ENCODE data around the gene JADE1. TPM values are rescaled to one million over a fixed set of nuclear protein-coding genes. Genes with fewer than 3 reads are reported as not detected.

JADE1 gene
- total and polyA plus RNA-seq, 2 of the 13 experiments (the other 11 are each of a cell fraction or from before 2014, with no cell fraction given), result 5.4 to 19.3 TPM

GRCh38 chr4:128810871-128811570 is 1.5 kb downstream of the JADE1 start (continued):
- TF ChIP-seq ZNF407 (CRISPR knock-in tag; IDR thresholded peaks at IDR 0.05; ENCODE audit: not compliant biosample characterization) (peak; percentile 61), MTERF4 (CRISPR knock-in tag; IDR thresholded peaks at IDR 0.05) (0 out of 2 replicates have a peak, but pooled peaks have one; percentile 24), CENPBD1 (CRISPR knock-in tag; IDR thresholded peaks at IDR 0.05; ENCODE audit: borderline replicate concordance, low read depth) (no peak), ZNF709 (CRISPR knock-in tag; IDR thresholded peaks at IDR 0.05) (no peak), MLX (CRISPR knock-in tag; IDR thresholded peaks at IDR 0.05) (peak; percentile 53; the same call in 1 of the 2 replicates), EED (CRISPR knock-in tag; IDR thresholded peaks at IDR 0.05) (0 out of 2 replicates have a peak, but pooled peaks have one; percentile 40), PRPF4 (IDR thresholded peaks at IDR 0.05; ENCODE audit: low read depth, low read length, poor library complexity, severe bottlenecking) (no peak), ZNF761 (CRISPR knock-in tag; conservative IDR thresholded peaks at IDR 0.05) (no peak), ISX (CRISPR knock-in tag; conservative IDR thresholded peaks at IDR 0.05) (no peak), PLSCR1 (CRISPR knock-in tag; IDR thresholded peaks at IDR 0.05; ENCODE audit: borderline replicate concordance) (no peak), SAP130 (CRISPR knock-in tag; IDR thresholded peaks at IDR 0.05; ENCODE audit: low read depth) (peak; percentile 86), ZEB1 (IDR thresholded peaks at IDR 0.05; ENCODE audit: insufficient replicate concordance, low read depth) (no peak), ZFP41 (CRISPR knock-in tag; IDR thresholded peaks at IDR 0.05; ENCODE audit: borderline replicate concordance) (no peak), SIX1 (CRISPR knock-in tag; IDR thresholded peaks at IDR 0.05; ENCODE audit: borderline replicate concordance) (peak; percentile 97), LRRFIP1 (CRISPR knock-in tag; conservative IDR thresholded peaks at IDR 0.05) (no peak)
